ENCODE measurements around the gene GNB1.
"Not testable (repeated sequence)": the region's sequence is repeated elsewhere in the genome, so short reads cannot be mapped to it uniquely, and the experiment has no call there.

Gene GNB1

DNA sequence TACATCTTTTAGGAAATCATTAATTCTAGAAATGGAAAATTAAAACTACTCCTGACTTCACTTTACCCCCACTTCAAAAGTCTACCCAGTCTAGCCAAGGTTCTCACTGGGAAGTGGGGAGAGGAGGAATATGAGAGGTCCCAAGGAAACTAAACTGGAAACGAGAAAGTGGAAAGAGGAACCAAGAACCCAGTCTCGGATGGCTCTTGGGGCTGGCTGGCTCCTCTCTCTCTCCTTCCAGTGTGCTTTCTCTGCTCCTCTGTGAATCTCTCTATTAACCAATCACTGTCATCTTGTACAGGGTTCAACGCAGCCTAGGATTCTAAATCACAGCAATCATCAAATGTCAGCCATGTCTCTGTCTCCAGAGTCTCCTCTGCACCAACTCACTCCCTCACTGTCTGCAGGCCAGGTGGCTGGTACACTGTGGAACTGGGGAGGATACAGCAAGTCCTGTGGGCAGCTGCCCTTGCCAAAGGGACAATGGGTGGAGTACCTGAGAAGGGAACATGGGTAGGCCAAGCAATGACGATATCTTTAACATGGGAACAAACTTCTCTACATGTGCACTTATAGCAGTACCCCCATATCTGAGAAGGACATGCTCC, 33.7 kb downstream of the GNB1 start:
- in situ Hi-C loops (cut with MboI; ENCODE audit: low sequenced_read_pairs, unreplicated experiment): no loop called here
- peak; percentile 18 for DNase-seq (ENCODE audit: low spot score)
- TF ChIP-seq CTCF (IDR thresholded peaks at IDR 0.05; ENCODE audit: borderline replicate concordance, control extremely low read depth, extremely low read depth, insufficient read depth, missing control alignments): no peak

GRCh38 chr1:1856161-1856560, 34.7 kb downstream of the GNB1 start:
- DNase-seq (ENCODE audit: low spot score); in situ Hi-C loops (cut with MboI; ENCODE audit: low sequenced_read_pairs, unreplicated experiment): not testable (repeated sequence)

- no peak for DNase-seq (ENCODE audit: low spot score)
- TF ChIP-seq CTCF (IDR thresholded peaks at IDR 0.05; ENCODE audit: borderline replicate concordance, control extremely low read depth, extremely low read depth, insufficient read depth, missing control alignments): no peak
- in situ Hi-C loops (cut with MboI; ENCODE audit: low sequenced_read_pairs, unreplicated experiment): no loop called here
These were observed 37.2 kb downstream of the GNB1 start for GRCh38 chr1:1853593-1854257.

GRCh38 chr1:1852619-1853414, 38.1 kb downstream of the GNB1 start:
- no peak for TF ChIP-seq CTCF (IDR thresholded peaks at IDR 0.05; ENCODE audit: borderline replicate concordance, control extremely low read depth, extremely low read depth, insufficient read depth, missing control alignments)
- no peak for DNase-seq (ENCODE audit: low spot score)
- in situ Hi-C loops (cut with MboI; ENCODE audit: low sequenced_read_pairs, unreplicated experiment): no loop called here

DNA sequence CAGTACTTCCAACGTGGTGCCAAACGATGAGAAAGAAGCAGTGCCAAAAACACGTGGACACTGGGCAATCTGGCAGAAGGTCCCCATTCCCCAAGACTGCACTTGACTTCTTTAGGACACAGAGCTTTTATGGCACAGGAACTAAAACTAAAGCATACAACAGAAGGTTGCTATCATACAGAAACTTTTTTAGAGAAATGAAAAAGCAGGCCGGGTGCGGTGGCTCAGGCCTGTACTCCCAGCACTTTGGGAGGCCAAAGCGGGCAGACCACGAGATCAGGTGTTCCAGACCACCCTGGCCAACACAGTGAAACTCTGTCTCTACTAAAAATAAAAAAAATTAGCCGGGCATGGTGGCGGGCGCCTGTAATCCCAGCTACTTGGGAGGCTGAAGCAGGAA, 43.0 kb downstream of the GNB1 start:
- DNase-seq (ENCODE audit: low spot score): no peak
- no peak for TF ChIP-seq CTCF (IDR thresholded peaks at IDR 0.05; ENCODE audit: borderline replicate concordance, control extremely low read depth, extremely low read depth, insufficient read depth, missing control alignments)
- in situ Hi-C loops (cut with MboI; ENCODE audit: low sequenced_read_pairs, unreplicated experiment): no loop called here

GRCh38 chr1:1847061-1847850, 43.6 kb downstream of the GNB1 start:
- no peak for TF ChIP-seq CTCF (IDR thresholded peaks at IDR 0.05; ENCODE audit: borderline replicate concordance, control extremely low read depth, extremely low read depth, insufficient read depth, missing control alignments)
- in situ Hi-C loops (cut with MboI; ENCODE audit: low sequenced_read_pairs, unreplicated experiment): no loop called here
- no peak for DNase-seq (ENCODE audit: low spot score)
